Endothelial cell of umbilical vein (primary cell): Measurements from ENCODE around the gene ACOT7. TPM values are rescaled to one million over a fixed set of nuclear protein-coding genes. Genes with fewer than 3 reads are reported as not detected.

ENCODE experiments used
- BruUV-seq: library from RNA; stranded (reverse); fragments of 400-500 nt; replicated peaks from 2 replicates; lab custom pipeline; 2021; lab: Mats Ljungman, UMichigan
- CTCF ChIA-PET: fragments of 300-600, 350-600 bp; sonication (Branson Sonifier 250); formaldehyde crosslinking; loops from one replicate; lab custom pipeline; 2021; ENCODE audit warnings: antibody characterized with exemption, inconsistent platforms; lab: Charles Lee
- POLR2A ChIA-PET: fragments of 300-600, 350-600 bp; sonication (Branson Sonifier 250); formaldehyde crosslinking; loops from one replicate; lab custom pipeline; 2021; ENCODE audit warnings: antibody characterized with exemption, inconsistent platforms; lab: Charles Lee
- DNase-seq: peaks from one replicate; pipeline ENCODE4 v3.0.0-alpha.2; 2011; ENCODE audit warnings: low read depth, low spot score
- FAIRE-seq: peaks from 2 replicates; lab custom pipeline; 2011; peaks lifted over from hg19 to GRCh38; lab: Jason Lieb, UNC
- H2AFZ ChIP-seq: 2 replicates; pipeline ENCODE4 v1.6.0; 2012; ENCODE audit warnings: low read depth, low read length, control low read depth, inconsistent platforms
- H3K27ac ChIP-seq: 2 replicates; pipeline ENCODE4 v1.5.1; 2011; ENCODE audit warnings: low read depth, mild to moderate bottlenecking, control low read depth, low read length, moderate library complexity; ENCODE audit not compliant: insufficient read depth
- H3K27me3 ChIP-seq, 2 experiments: 2 replicates each; pipeline versions ENCODE4 v1.6.0 to v1.6.1; 2011; ENCODE audit warnings: low read length in 2 of 2, mixed read lengths in 1 of 2; ENCODE audit not compliant: control insufficient read depth in 2 of 2, insufficient read depth in 2 of 2
- H3K36me3 ChIP-seq, 2 experiments: 2 replicates in 1 of 2; 3 replicates in 1 of 2; pipeline ENCODE4 v1.5.1; 2011; ENCODE audit warnings: low read length in 2 of 2, mild to moderate bottlenecking in 1 of 2, moderate library complexity in 1 of 2; ENCODE audit not compliant: control insufficient read depth in 2 of 2, insufficient read depth in 2 of 2; ENCODE audit errors: extremely low read depth in 1 of 2
- H3K4me1 ChIP-seq: 3 replicates; pipeline ENCODE4 v1.5.1; 2011; ENCODE audit warnings: mild to moderate bottlenecking, low read length; ENCODE audit not compliant: control insufficient read depth, insufficient read depth; ENCODE audit errors: extremely low read depth
- H3K4me2 ChIP-seq: 2 replicates; pipeline ENCODE4 v1.6.1; 2011; ENCODE audit warnings: low read length, control low read depth, mixed read lengths; ENCODE audit not compliant: insufficient read depth
- H3K4me3 ChIP-seq, 3 experiments: fragments of 200-600 bp in 1 of 3; sonication (generic), shearing (Covaris generic) in 1 of 3; replicated peaks in 1 of 3; 2 replicates each; pipeline ENCODE4 v1.5.1; 2011 to 2016; ENCODE audit warnings: control low read depth in 3 of 3, low read length in 3 of 3, mild to moderate bottlenecking in 2 of 3, inconsistent platforms in 1 of 3, low read depth in 1 of 3, moderate library complexity in 1 of 3; ENCODE audit not compliant: insufficient read depth in 1 of 3
- H3K79me2 ChIP-seq: 2 replicates; pipeline ENCODE4 v1.6.0; 2012; ENCODE audit warnings: low read length, inconsistent platforms; ENCODE audit not compliant: control insufficient read depth, insufficient read depth
- H3K9ac ChIP-seq: replicated peaks from 2 replicates; pipeline ENCODE3; 2011; ENCODE audit warnings: low read length, control low read depth; ENCODE audit not compliant: insufficient read depth; ENCODE audit errors: extremely low read depth
- H3K9me1 ChIP-seq: replicated peaks from 3 replicates; pipeline ENCODE4 v1.6.0; 2011; ENCODE audit warnings: mild to moderate bottlenecking, low read length; ENCODE audit not compliant: control insufficient read depth, insufficient read depth; ENCODE audit errors: extremely low read depth
- H3K9me3 ChIP-seq: replicated peaks from 2 replicates; pipeline ENCODE4 v1.5.1; 2012; ENCODE audit warnings: low read length, inconsistent platforms; ENCODE audit not compliant: control insufficient read depth, insufficient read depth
- H4K20me1 ChIP-seq: replicated peaks from 2 replicates; pipeline ENCODE3; 2011; ENCODE audit warnings: mild to moderate bottlenecking, low read length; ENCODE audit not compliant: control insufficient read depth, insufficient read depth; ENCODE audit errors: extremely low read depth
- CTCF ChIP-seq, 2 donors: IDR thresholded peaks; 1 replicate in 1 of 2; 2 replicates in 1 of 2; pipeline ENCODE4 v1.5.1; 2011; ENCODE audit warnings: low read length in 2 of 2, mild to moderate bottlenecking in 2 of 2, moderate library complexity in 2 of 2, control low read depth in 1 of 2, inconsistent platforms in 1 of 2, low read depth in 1 of 2; ENCODE audit not compliant: insufficient read depth in 1 of 2; ENCODE audit errors: extremely low read depth in 1 of 2
- EZH2 ChIP-seq: IDR thresholded peaks from 2 replicates; pipeline ENCODE4 v1.6.1; 2012; ENCODE audit warnings: borderline replicate concordance, low read depth, mild to moderate bottlenecking, moderate library complexity, low read length, inconsistent platforms; ENCODE audit not compliant: severe bottlenecking
- FOS ChIP-seq: IDR thresholded peaks from 2 replicates; pipeline ENCODE4 v1.6.1; 2011; ENCODE audit warnings: mild to moderate bottlenecking, low read length, moderate library complexity, borderline replicate concordance; ENCODE audit not compliant: insufficient read depth
- GATA2 ChIP-seq: IDR thresholded peaks from 2 replicates; pipeline ENCODE4 v1.7.0; 2011; ENCODE audit warnings: low read depth, mild to moderate bottlenecking, moderate library complexity, mixed read lengths, low read length; ENCODE audit not compliant: insufficient read length, insufficient read depth
- JUN ChIP-seq: IDR thresholded peaks from 2 replicates; pipeline ENCODE4 v1.6.1; 2011; ENCODE audit warnings: borderline replicate concordance, low read depth; ENCODE audit not compliant: insufficient read length, insufficient read depth
- MAX ChIP-seq: IDR thresholded peaks from 2 replicates; pipeline ENCODE4 v1.6.1; 2011; ENCODE audit not compliant: insufficient read depth, insufficient read length
- MYC ChIP-seq: IDR thresholded peaks from one replicate; pipeline ENCODE4 v1.6.1; 2011; ENCODE audit warnings: mild to moderate bottlenecking, low read depth, low read length
- POLR2A ChIP-seq: IDR thresholded peaks from 2 replicates; pipeline ENCODE4 v1.6.1; 2012; ENCODE audit warnings: low read depth, mild to moderate bottlenecking, control low read depth, low read length
- POLR2AphosphoS5 ChIP-seq: IDR thresholded peaks from 2 replicates; pipeline ENCODE4 v1.6.1; 2012; ENCODE audit warnings: low read depth, mild to moderate bottlenecking, control low read depth, low read length, moderate library complexity; ENCODE audit not compliant: insufficient read depth
- dilution Hi-C: fragments of 300-500 bp; cut with MboI; formaldehyde crosslinking; loops from one replicate; pipeline ENCODE4 v1.15.0; 2019; ENCODE audit warnings: low sequenced_read_pairs; ENCODE audit not compliant: extremely low pct_ligation_motif_present
- intact Hi-C: fragments of 100-400 bp; cut with micrococcal nuclease; formaldehyde crosslinking; loops from one replicate; pipeline ENCODE4 v1.10.0; 2022
- polyA plus RNA-seq, 4 experiments: library from polyadenylated mRNA; depleted of rRNA in 3 of 4; stranded (reverse) in 3 of 4; unstranded in 1 of 4; fragments of >200 nt; gene quantifications; 2 replicates each; pipeline versions ENCODE4 v1.2.1 to v1.2.3, GENCODE V29; 2011 to 2012; ENCODE audit warnings: missing spikeins in 1 of 4
- total RNA-seq: library from RNA; stranded (reverse); gene quantifications from 2 replicates; pipeline ENCODE4 v1.2.3, GENCODE V29; 2021

The ACOT7 gene
- total and polyA plus RNA-seq, 2 donors (not counting 3 experiments of a cell fraction or from before 2014, with no cell fraction given) = 69.4 to 105 TPM

- FAIRE-seq = no peak
- intact Hi-C loops = loop anchor here (1.0 kb wide), 1 partner anchor 35 kb away; no protein-coding TSS in a partner anchor
- H3K27ac ChIP-seq = no peak overlapping the region
Observed at GRCh38 chr1:6281511-6282402, 111.8 kb downstream of the ACOT7 start.

More at GRCh38 chr1:6281511-6282402, 111.8 kb downstream of the ACOT7 start:
- Histone ChIP-seq H3K27me3 (no peaks in the 10 kb centered on the region), H3K9me3 (no peaks in the 10 kb centered on the region), H3K4me2 (no peak overlapping the region), H3K4me1 (no peaks in the 10 kb centered on the region), H3K36me3 (no peaks in the 10 kb centered on the region), H3K79me2 (no peaks in the 10 kb centered on the region), H4K20me1 (no peaks in the 10 kb centered on the region), H3K9ac (no peak overlapping the region), H2AFZ (no peak overlapping the region), H3K4me3 (no peak overlapping the region), H3K9me1 (no peaks in the 10 kb centered on the region)
- no peak for DNase-seq
- dilution Hi-C loops = no loop called here
- CTCF ChIA-PET = interaction anchor here (1.6 kb wide), 1 partner anchor 35 kb away, joined by 7 read pairs; no protein-coding TSS in a partner anchor
- TF ChIP-seq EZH2 (no peak), JUN (no peak), GATA2 (no peak), FOS (no peak), POLR2AphosphoS5 (no peak), MYC (no peak), MAX (no peak), POLR2A (no peak), CTCF (IDR thresholded peaks at IDR 0.05; ENCODE audit: extremely low read depth in 1 of 2, insufficient read depth in 1 of 2, low read depth in 1 of 2, low read length in 2 of 2) (no peak)
- POLR2A ChIA-PET = no interaction called here
- BruUV-seq = no TSS peak
